ENCODE measurements around the gene ABCA3.

GRCh38 chr16:2364638-2365210, 24.2 kb upstream of the ABCA3 start:
- TF ChIP-seq CTCF (IDR thresholded peaks at IDR 0.05): no peak
- no peak for TF ChIP-seq POLR2A (IDR thresholded peaks at IDR 0.05)

Measured in upper lobe of left lung (tissue), 4 donors.